ENCODE measurements around the gene SCD.

Gene SCD

GRCh38 chr10:100340948-100341847 is 5.8 kb upstream of the SCD start:
- no peak for DNase-seq (ENCODE audit: low read depth)

GRCh38 chr10:100341953-100342626 is 4.9 kb upstream of the SCD start:
- DNase-seq (ENCODE audit: low read depth): peak; percentile 46

DNA sequence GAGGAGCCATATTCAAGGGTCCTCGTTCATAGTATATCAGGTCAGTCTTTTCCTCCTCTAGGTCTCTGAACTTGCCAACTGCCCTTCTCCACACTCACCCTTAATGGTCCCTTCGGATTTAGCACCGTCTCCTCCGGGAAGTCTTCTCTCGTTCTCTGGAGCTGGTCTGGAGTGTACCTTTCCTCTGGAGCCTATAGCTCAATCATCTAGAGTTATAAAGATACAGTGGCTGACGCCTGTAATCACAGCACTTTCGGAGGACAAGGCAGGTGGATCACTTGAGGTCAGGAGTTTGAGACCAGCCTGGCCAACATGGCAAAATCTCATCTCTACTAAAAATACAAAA is 4.4 kb upstream of the SCD start:
- no peak for DNase-seq (ENCODE audit: low read depth)

DNA sequence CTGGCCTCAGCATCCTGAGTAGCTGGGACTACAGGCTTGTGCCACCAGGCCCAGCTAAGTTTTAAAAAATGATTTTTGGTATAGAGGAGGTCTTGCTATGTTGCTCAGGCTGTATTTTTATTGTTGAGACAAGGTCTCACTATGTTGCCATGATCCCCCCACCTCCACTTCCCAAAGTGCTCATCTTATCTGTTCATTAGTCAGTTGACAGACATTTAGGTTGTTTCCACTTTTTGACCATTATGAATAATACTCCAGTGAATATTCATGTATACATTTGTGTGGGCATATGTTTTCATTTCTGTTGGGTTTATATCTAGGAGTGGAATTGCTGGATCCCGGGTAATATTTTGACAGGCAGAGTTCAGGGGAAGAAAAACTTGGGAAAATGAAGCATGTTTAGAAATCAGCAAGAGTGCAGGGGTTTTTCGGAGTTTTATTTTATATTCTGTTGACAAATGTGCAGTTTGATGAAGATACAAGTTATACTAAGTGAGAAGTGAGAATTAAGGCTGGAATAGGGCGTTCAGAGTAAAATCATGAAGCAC is 2.7 kb upstream of the SCD start:
- DNase-seq (ENCODE audit: low read depth): no peak

DNA sequence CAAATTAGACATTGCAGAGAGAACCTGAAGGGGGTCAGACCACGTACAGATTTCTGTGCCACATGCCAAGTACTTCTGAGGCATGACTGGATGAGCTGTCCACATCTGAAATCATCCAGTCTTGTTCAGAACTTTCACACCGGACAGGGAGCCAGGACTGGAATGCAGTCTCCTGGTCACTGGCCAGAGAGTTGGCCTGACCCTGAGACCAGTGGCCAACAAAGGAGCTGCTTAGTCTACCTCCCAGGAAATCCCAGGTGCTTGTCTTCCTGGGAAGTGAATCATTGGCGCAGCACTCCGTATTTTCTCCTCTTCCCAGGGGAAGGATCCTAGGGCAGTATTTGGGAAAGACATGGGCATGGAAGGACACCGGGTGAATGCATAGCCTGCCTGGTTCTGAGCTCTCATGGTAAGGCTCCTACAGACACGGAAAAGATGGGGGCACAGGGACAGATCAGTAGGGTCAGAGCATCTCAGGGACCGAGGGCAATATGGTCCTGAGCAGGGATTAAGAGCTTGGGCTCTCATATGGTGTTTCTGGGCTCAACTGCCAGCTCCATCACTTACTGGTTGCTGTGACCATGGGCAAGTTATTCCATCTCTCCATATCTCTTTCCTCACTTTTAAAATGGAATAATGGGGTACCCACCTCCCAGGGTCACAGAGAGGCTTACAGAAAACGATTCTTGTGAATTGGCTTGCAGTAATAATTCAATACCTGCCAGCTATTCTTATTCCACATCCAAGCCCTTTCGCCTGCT is 1.3 kb upstream of the SCD start:
- DNase-seq (ENCODE audit: low read depth): peak; percentile 54

- DNase-seq (ENCODE audit: low read depth): peak; percentile 70
These were observed 675 bp upstream of the SCD start for GRCh38 chr10:100346351-100346764.

GRCh38 chr10:100347568-100348195 is 649 bp downstream of the SCD start:
- no peak for DNase-seq (ENCODE audit: low read depth)

DNA sequence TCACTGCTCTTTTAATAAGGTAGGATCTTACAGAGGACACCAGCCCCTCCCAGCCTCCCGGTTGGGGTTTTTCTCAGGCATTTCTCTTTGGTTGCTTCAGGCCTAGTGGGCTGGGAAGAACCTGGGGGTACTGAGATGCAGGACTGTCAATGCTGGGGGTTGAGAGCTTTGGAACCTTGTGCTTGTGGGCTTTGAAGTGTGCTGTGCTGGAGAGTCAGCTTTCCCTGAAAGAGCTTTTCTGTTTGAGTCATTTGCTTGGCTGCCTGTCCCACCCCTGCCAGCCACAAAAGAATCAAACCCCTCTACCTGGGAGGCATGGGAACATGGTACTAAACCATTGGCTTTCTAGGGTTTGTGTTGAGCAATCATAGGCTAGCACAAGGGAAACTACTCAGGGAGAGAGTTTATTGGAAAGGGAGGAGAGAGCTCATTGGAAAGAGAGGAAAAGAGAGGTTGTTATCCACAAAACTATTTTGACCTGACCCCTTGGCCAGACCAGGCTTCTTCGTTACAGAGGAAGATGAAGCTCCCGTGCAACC is 1.4 kb downstream of the SCD start:
- DNase-seq (ENCODE audit: low read depth): no peak

- DNase-seq (ENCODE audit: low read depth): no peak
These were observed 2.1 kb downstream of the SCD start for GRCh38 chr10:100349087-100349486.

- DNase-seq (ENCODE audit: low read depth): no peak
These were observed 2.6 kb downstream of the SCD start for GRCh38 chr10:100349672-100350071.

- no peak for DNase-seq (ENCODE audit: low read depth)
These were observed 4.0 kb downstream of the SCD start for GRCh38 chr10:100350914-100351485.

- no peak for DNase-seq (ENCODE audit: low read depth)
These were observed 6.9 kb downstream of the SCD start for GRCh38 chr10:100353770-100354485.

DNA sequence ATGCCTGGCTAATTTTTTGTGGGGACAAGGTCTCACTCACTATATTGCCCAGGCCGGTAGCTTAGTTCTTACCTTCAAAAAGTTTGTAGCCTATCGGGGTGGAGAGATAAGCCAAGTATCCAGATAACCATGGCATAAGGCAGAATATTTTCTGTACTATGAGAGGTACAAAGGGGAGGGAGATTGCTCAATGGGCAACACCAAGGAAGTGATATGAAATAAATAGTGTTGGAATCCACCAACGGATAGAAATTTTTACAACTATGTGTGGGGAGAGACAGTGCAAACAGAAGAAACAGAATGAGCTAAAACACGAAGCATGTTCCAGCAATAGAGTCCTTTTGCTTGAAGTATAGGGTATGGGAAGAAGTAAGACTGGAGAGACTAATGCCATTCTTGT is 8.1 kb downstream of the SCD start:
- DNase-seq (ENCODE audit: low read depth): no peak

DNA sequence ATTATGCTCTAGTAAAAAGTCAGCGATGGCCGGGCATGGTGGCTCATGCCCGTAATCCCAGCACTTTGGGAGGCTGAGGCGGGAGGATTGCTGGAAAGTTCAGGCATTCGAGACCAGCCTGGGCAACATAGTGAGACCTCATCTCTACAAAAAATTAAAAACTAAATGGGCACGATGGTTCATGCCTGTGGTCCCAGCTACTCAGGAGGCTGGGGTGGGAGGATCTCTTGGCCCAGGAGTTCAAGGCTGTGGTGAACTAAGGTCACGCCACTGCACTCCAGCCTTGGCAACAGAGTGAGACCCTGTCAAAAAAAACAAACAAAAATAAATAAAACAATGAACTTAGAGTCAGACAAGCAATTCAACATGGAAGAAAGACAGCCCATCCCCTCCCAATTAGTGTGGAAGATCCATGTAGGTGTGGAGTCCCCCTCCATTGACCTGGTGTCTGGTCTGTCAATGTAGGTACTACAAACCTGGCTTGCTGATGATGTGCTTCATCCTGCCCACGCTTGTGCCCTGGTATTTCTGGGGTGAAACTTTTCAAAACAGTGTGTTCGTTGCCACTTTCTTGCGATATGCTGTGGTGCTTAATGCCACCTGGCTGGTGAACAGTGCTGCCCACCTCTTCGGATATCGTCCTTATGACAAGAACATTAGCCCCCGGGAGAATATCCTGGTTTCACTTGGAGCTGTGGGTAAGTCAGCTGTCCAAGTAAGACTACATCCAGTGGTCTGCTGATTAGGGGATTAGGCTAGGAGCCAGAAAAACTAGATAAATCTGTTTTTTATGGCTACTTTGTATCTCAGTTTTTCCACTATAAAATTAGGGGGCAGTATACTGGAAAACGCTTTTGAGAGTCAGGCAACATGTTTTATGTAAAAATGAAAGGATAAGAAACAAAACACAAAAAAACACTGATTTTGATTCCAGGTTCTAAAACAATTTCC is 9.3 kb downstream of the SCD start:
- no peak for DNase-seq (ENCODE audit: low read depth)

DNA sequence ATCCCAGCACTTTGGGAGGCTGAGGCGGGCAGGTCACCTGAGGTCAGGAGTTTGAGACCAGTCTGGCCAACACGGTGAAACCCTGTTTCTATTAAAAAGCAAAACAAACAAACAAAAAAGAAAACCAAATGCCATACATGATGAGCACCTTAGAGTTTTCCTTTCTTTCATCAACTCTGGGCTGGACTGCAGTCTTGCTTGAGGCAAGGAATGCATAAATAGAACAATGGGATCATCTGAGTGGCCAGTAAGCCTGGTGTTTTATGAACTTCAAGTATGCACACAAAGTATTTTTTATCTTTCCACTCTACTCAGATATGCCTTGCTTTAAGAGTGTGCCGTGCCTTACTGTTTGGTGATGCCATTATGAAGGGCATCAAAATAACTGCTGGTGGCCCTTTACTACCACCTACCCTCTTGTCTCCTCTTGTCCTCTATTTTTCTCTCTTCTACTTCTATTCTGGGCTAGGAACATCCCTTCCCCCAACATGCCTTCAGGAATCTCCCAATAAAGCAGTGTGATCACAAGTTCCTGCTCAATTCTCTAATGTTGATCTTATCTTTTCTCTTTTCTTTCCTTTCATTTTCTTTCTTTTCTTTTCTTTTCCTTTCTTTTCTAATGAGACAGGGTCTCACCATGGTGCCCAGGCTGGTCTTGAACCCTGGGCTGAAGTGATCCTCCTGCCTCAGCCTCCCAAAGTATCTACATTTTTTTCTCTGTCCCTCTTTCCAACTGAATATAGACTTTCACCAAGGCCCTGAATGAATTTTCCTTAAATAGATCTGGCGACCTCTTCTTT is 10.2 kb downstream of the SCD start:
- DNase-seq (ENCODE audit: low read depth): no peak

DNA sequence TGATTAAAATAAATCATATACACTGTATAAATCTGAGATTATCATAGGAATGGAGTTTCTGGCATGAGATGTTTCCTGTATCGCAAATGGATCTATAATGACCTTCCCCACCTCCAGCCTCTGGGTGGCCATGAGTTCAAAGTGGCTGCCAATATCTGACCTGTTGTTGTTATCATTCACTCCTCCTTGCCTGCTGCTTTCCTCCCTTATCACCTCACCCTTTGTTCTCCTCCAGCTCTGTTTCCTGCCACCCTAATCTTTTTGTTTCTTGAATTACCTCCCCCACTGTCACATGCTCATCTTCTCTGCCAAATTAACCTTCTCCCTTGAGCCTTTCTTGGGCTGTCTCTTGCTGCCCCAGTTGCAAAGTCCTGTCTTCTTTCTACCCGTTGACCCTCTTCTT is 12.0 kb downstream of the SCD start:
- DNase-seq (ENCODE audit: low read depth): no peak

DNA sequence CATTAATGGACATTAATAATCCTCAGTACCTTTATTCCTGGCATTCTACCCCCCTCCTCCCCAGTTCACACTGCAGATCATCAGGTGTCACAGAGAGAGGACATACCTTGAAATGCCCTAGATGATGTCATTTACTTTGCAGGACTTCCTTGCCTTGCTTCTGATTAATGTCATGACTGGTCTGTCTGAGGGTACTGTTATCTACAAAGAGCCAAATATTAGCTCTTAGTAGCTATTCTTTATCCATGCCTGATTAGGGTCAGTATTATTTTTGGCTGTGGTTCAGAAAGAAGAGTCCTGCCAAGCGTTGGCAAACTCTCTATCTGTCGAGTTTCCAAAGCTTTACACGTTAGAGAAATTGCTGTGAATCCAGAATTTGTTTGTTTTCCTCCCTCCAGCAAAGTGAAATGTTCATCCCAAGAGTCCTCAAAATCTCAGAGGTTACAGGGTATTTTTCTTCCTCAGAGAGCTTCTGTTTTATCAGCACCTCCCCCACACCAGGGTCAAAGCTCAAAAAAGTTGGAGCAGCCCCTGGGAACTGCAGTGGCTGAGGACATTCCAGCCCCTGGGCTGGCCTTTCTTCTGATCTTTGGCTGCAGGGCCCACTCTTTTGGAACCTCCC is 12.6 kb downstream of the SCD start:
- no peak for DNase-seq (ENCODE audit: low read depth)

DNA sequence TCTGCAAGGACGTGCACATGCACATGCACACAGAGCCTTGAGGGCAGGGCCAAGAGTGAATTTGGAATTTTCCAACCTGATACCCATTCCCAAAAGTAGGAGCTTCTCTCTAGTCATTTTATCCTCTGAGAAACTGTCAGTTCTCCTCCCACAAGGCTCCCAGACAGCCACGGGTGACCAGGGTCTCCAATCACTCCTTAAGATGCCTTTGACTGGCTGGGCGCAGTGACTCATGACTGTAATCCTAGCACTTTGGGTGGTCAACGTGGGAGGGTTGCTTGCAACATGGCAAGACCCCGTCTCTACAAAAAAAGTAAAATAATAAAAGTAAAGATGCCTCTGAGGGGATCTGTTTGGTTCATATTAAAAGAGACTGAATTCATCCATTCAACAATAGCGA is 13.2 kb downstream of the SCD start:
- DNase-seq (ENCODE audit: low read depth): no peak
